Trophoblast cell (in vitro differentiated cells and primary cell): ENCODE data around the gene ANKRD50.

Source experiments
- DNase-seq, 2 donors: peaks; one replicate each; pipeline ENCODE4 v3.0.0-alpha.2; 2016
- H2AFZ ChIP-seq: 2 replicates; pipeline ENCODE4 v1.6.1; 2013; ENCODE audit warnings: low read length, moderate library complexity, mild to moderate bottlenecking; ENCODE audit not compliant: insufficient read depth, poor library complexity
- H2AK5ac ChIP-seq: 2 replicates; pipeline ENCODE4 v1.6.1; 2013; ENCODE audit warnings: mild to moderate bottlenecking, low read length
- H2BK120ac ChIP-seq: 2 replicates; pipeline ENCODE4 v1.6.1; 2013; ENCODE audit warnings: low read length, mild to moderate bottlenecking, moderate library complexity; ENCODE audit not compliant: insufficient read depth, poor library complexity
- H2BK12ac ChIP-seq: 2 replicates; pipeline ENCODE4 v1.6.1; 2013; ENCODE audit warnings: mild to moderate bottlenecking, low read length, moderate library complexity
- H2BK5ac ChIP-seq: 2 replicates; pipeline ENCODE4 v1.6.1; 2013; ENCODE audit warnings: low read length, low read depth, moderate library complexity, mild to moderate bottlenecking; ENCODE audit not compliant: poor library complexity
- H3K14ac ChIP-seq: 2 replicates; pipeline ENCODE4 v1.6.1; 2013; ENCODE audit warnings: mild to moderate bottlenecking, low read length
- H3K18ac ChIP-seq: 2 replicates; pipeline ENCODE4 v1.6.1; 2013; ENCODE audit warnings: mild to moderate bottlenecking, low read length
- H3K23ac ChIP-seq: 2 replicates; pipeline ENCODE4 v1.6.1; 2013; ENCODE audit warnings: low read length
- H3K27ac ChIP-seq: 2 replicates; pipeline ENCODE4 v1.5.1; 2013; ENCODE audit warnings: low read depth, mild to moderate bottlenecking, inconsistent platforms, low read length, moderate library complexity
- H3K27me3 ChIP-seq: 2 replicates; pipeline ENCODE4 v1.6.1; 2013; ENCODE audit warnings: inconsistent platforms, mild to moderate bottlenecking, low read length, moderate library complexity; ENCODE audit not compliant: insufficient read depth
- H3K36me3 ChIP-seq, 2 experiments: 1 replicate in 1 of 2; 2 replicates in 1 of 2; pipeline ENCODE4 v1.6.1; 2013; ENCODE audit warnings: low read length in 2 of 2, mild to moderate bottlenecking in 2 of 2, moderate library complexity in 1 of 2; ENCODE audit not compliant: insufficient read depth in 2 of 2, control insufficient read depth in 1 of 2
- H3K4ac ChIP-seq: 2 replicates; pipeline ENCODE4 v1.6.1; 2013; ENCODE audit warnings: low read depth, mild to moderate bottlenecking, low read length, moderate library complexity
- H3K4me1 ChIP-seq, 2 experiments: 1 replicate in 1 of 2; 2 replicates in 1 of 2; pipeline ENCODE4 v1.6.1; 2013; ENCODE audit warnings: low read length in 2 of 2, mild to moderate bottlenecking in 2 of 2, moderate library complexity in 1 of 2; ENCODE audit not compliant: insufficient read depth in 2 of 2, control insufficient read depth in 1 of 2
- H3K4me2 ChIP-seq: 2 replicates; pipeline ENCODE4 v1.6.1; 2013; ENCODE audit warnings: inconsistent platforms, mild to moderate bottlenecking, low read length, moderate library complexity
- H3K4me3 ChIP-seq: 2 replicates; pipeline ENCODE4 v1.5.1; 2013; ENCODE audit warnings: mild to moderate bottlenecking, low read depth, low read length, inconsistent platforms
- H3K79me1 ChIP-seq: one replicate; pipeline ENCODE4 v1.6.1; 2013; ENCODE audit warnings: low read length
- H3K79me2 ChIP-seq: 2 replicates; pipeline ENCODE4 v1.6.1; 2013; ENCODE audit warnings: low read length, mild to moderate bottlenecking; ENCODE audit not compliant: control insufficient read depth, insufficient read depth, poor library complexity
- H3K9ac ChIP-seq: 2 replicates; pipeline ENCODE4 v1.6.1; 2013; ENCODE audit warnings: mild to moderate bottlenecking, low read length
- H3K9me3 ChIP-seq: 2 replicates; pipeline ENCODE4 v1.6.1; 2013; ENCODE audit warnings: low read depth, mild to moderate bottlenecking, control low read depth, inconsistent platforms, low read length; ENCODE audit not compliant: insufficient read depth
- H4K12ac ChIP-seq: 2 replicates; pipeline ENCODE4 v1.6.1; 2013; ENCODE audit warnings: low read depth, mild to moderate bottlenecking, low read length, moderate library complexity
- H4K8ac ChIP-seq: 2 replicates; pipeline ENCODE4 v1.6.1; 2013; ENCODE audit warnings: low read depth, mild to moderate bottlenecking, low read length, moderate library complexity
- H4K91ac ChIP-seq: one replicate; pipeline ENCODE4 v1.6.1; 2013; ENCODE audit warnings: low read depth, mild to moderate bottlenecking, low read length, moderate library complexity
- WGBS: extraction: QIAGEN DNeasy Blood & Tissue Kit; methylation state at CpG from one replicate; pipeline ENCODE4 v1.1.7; 2013; ENCODE audit warnings: missing lambda C conversion rate; ENCODE audit not compliant: insufficient read length, insufficient coverage; ENCODE audit errors: extremely low coverage; 5-methylcytosine and 5-hydroxymethylcytosine counted together

Gene ANKRD50

DNA sequence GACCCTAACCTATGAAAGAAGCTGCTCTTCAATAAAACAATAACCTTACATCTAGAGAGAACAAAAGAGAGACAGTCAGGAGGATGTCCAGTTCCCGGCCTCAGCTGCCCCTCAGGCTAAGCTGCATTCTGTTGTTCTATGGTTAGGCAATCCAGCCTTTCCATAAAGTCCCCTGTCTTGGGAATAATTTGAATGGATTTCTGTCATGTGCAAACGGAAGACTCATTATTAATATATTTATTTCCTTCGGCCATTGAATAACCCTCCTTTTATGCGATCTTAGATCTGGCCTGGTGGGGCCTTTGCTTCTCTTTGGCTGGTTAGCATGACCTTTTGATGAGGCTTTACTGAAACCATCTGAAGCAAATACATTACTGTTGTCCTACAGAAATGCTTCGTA is 80.1 kb downstream of the ANKRD50 start:
- no peaks in the 10 kb centered on the region for H3K27me3 ChIP-seq
- no peaks in the 10 kb centered on the region for H3K36me3 ChIP-seq
- WGBS = no CpG with 5 or more reads among the region's 5 CpGs

DNA sequence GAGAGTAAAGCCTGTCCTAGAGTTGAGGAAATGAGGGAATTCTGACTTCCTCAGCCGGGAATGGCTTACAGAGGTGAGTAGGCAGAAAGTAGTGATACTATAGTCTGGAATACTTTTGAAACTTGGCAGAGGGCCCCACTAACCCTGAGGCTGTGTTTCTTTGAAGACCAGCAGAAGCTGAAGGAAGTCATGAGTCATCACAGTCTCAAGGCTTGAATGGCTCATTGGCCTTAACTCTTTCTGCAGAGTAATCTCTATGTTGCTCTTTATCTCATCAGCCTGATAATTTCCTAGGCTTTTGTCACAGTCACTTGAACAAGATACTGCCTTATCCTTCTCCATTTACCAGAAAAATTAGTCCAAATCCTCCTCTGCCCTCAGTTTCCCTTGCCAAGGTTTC is 80.8 kb downstream of the ANKRD50 start:
- Histone ChIP-seq H4K12ac (no peak overlapping the region), H3K4me3 (no peak overlapping the region), H3K79me2 (no peaks in the 10 kb centered on the region), H3K4me2 (no peak overlapping the region), H3K23ac (no peak overlapping the region), H3K4ac (no peak overlapping the region), H3K79me1 (peaks cover 6% of the 10 kb centered on the region), H2BK120ac (peak overlapping the region; percentile 72), H3K27me3 (no peaks in the 10 kb centered on the region), H4K8ac (no peak overlapping the region), H3K4me1 (peaks cover 0 to 10% of the 10 kb centered on the region in 2 experiments), H3K18ac (no peak overlapping the region), H3K14ac (no peak overlapping the region), H2AFZ (no peak overlapping the region), H3K9ac (no peak overlapping the region), H4K91ac (peak overlapping the region; percentile 18), H3K36me3 (no peaks in the 10 kb centered on the region), H2BK5ac (peak overlapping the region; percentile 79), H2AK5ac (no peak overlapping the region), H3K9me3 (no peaks in the 10 kb centered on the region), H3K27ac (peak overlapping the region; percentile 97), H2BK12ac (no peak overlapping the region)
- no CpG with 5 or more reads among the region's 1 CpG for WGBS
- peak; percentile 95 to 99 for DNase-seq

More for the DNA sequence above, 80.1 kb downstream of the ANKRD50 start:
- no peak overlapping the region for H4K12ac ChIP-seq
- H2BK120ac ChIP-seq = peak overlapping the region; percentile 72
- H3K9ac ChIP-seq = no peak overlapping the region
- peak overlapping the region; percentile 97 for H3K27ac ChIP-seq
- H2BK5ac ChIP-seq = peak overlapping the region; percentile 79
- H2BK12ac ChIP-seq = peak overlapping the region; percentile 69
- H3K4me3 ChIP-seq = no peak overlapping the region
- H3K79me2 ChIP-seq = no peaks in the 10 kb centered on the region
- peak overlapping the region; percentile 77 for H4K91ac ChIP-seq
- H3K9me3 ChIP-seq = no peaks in the 10 kb centered on the region
- no peak overlapping the region for H3K18ac ChIP-seq
- no peak overlapping the region for H2AFZ ChIP-seq
- H3K4me1 ChIP-seq = peaks cover 0 to 10% of the 10 kb centered on the region in 2 experiments
- H3K79me1 ChIP-seq = peaks cover 6% of the 10 kb centered on the region
- no peak overlapping the region for H3K23ac ChIP-seq
- DNase-seq = peak; percentile 63 to 69
- H3K14ac ChIP-seq = peak overlapping the region; percentile 56
- no peak overlapping the region for H3K4ac ChIP-seq
- peak overlapping the region; percentile 79 for H4K8ac ChIP-seq
- H3K4me2 ChIP-seq = no peak overlapping the region
- H2AK5ac ChIP-seq = no peak overlapping the region

DNA sequence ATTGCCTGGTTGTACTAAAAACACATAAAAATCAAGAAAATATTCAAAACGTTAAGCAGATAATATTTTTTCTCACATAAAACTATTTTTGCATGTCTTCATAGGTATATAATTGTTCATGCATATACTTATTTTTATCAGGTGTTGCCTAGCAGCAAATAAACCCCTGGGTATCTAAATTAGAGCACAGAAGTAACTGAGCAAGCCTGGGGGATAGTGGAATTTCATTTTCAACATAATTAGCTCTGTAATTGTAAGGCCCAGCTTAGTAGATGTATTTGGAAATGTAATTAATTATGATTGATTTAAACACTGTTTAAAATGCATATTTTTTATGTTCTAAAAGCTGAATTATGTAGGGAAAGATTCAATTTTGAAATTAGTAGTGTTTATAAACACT is 82.9 kb downstream of the ANKRD50 start:
- Histone ChIP-seq H2BK120ac (no peak overlapping the region), H3K9me3 (no peaks in the 10 kb centered on the region), H2BK5ac (no peak overlapping the region), H3K4me1 (peaks cover 0 to 8% of the 10 kb centered on the region in 2 experiments), H3K36me3 (no peaks in the 10 kb centered on the region), H3K14ac (no peak overlapping the region), H3K4me2 (no peak overlapping the region), H3K18ac (no peak overlapping the region), H3K4ac (no peak overlapping the region), H2AFZ (no peak overlapping the region), H3K79me1 (peaks cover 6% of the 10 kb centered on the region), H2BK12ac (no peak overlapping the region), H4K12ac (no peak overlapping the region), H3K4me3 (no peak overlapping the region), H3K79me2 (no peaks in the 10 kb centered on the region), H3K9ac (no peak overlapping the region), H3K27me3 (no peaks in the 10 kb centered on the region), H3K23ac (no peak overlapping the region), H4K8ac (no peak overlapping the region), H4K91ac (no peak overlapping the region), H3K27ac (no peak overlapping the region), H2AK5ac (no peak overlapping the region)
- WGBS = no CpG with 5 or more reads among the region's 1 CpG
- DNase-seq = no peak
